GM03348 (cell line): ENCODE results near the gene LPO.

Experiments
- DNase-seq: peaks from one replicate; pipeline ENCODE4 v3.0.0; 2012; ENCODE audit warnings: low spot score

LPO gene

DNA sequence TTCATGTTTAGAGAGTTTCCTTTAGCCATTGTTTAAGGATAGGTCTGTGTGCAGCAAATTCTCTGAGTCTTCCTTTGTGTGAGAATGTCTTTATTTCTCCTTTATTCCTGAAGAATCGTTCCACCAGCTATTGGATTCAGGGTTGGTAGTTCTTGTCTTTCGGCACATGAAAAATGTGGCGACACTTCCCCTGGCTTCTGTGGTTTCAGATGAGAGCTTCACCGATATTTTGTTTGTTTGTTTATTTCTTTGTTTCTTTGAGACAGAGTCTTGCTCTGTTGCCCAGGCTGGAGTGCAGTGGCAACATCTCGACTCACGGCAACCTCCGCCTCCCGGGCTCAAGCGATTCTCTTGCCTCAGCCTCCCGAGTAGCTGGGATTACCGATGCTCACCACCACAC lies 23.8 kb downstream of the LPO start:
- DNase-seq: no peak

DNA sequence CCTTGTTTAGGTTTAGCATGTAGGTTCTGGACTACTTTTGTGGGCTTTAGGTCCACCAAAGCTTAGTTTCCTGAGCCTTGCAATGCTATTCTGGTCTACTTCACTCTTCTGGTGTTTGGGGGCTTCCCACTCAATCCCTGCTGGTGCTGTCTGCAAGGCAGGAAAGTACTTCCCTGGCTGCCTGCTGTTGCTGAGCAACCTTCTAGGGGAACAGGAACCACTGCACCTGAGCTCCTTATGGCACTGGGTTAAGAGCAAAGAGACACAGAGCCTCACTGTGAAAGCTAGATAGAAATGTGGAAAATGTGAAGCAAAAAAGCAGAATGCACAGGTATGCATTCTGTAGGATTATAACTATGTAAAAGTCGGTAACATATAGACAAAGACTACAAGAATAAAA lies 25.4 kb downstream of the LPO start:
- DNase-seq: no peak

DNA sequence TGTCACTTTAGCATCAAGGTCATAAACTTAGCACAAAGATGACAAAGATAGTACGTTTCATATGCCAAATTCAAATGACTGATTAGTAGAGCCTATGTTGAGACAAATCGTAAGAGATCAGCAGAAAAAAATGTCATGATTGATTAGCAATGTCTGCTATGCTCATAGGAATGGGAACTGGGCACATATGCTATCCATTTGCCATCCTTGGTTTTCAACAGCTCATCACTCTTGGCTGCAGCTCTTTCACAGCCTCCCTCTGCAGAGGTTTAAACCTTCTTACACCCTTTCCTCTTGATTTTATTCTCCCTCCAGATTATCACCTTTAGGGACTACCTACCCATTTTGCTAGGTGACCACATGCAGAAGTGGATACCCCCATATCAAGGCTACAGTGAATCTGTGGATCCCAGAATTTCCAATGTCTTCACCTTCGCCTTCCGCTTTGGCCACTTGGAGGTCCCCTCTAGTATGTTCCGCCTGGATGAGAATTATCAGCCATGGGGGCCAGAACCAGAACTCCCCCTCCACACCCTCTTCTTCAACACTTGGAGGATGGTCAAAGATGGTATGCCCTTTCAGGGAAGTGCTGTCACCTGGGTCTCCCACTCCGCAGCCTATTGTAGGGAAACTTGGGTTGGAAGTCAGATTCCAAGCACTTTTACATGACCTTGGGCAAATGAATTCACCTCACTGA lies 26.2 kb downstream of the LPO start:
- no peak for DNase-seq

DNA sequence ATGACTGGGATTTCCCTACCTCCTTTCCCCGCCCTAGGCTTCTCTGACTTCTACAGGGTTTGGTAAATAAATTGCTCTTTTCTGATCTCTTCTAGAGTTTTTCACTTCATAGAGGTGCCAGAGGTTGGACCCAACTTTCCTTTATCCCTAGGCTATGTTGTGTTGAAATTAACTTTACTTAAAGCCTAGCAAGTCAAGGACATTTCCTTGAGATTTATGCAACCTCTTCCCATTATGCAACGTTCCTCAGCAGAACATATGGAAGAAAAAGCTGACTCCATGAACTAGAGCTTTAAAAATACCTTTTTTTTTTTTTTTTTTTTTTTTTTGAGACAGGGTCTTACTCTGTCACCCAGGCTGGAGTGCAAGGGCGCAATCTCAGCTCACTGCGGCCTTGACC lies 26.9 kb downstream of the LPO start:
- no peak for DNase-seq

DNA sequence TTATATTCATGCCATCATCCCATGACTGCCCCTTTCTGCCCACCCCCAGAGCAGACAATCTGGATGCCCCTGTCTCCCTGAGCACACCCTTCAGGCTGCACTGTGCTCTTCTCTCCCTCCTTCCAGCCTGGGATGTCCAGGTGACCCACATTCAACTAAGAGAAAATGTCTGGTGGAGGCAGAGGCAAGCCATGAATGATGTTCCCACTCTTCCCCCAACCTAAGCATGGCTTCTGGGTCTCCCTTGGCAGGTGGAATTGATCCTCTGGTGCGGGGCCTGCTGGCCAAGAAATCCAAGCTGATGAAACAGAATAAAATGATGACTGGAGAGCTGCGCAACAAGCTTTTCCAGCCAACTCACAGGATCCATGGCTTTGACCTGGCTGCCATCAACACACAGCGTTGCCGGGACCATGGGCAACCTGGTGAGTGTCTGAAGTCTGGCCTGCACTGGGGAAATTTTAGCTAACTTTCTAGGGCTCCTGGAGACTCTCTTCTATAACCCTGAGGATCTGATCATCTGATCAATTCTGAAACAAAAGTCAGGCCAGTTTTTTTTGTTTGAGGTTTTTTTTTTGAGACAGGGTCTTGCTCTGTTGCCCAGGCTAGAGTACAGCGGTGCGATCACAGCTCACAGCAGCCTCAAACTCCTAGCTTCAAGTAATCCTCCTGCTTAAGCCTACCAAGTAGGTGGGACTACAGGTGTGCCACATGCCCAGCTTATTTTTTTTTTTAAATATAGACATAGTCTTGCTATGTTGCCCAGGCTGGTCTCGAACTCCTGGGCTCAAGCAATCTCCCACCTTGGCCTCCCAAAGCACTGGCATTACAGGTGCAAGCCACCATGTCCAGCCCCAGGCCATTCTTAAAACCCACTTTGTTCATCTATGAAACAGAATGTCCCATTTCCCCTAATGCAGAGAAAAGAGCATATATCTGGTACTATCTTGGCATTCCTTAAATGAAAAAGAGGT lies 27.8 kb downstream of the LPO start:
- DNase-seq: no peak

DNA sequence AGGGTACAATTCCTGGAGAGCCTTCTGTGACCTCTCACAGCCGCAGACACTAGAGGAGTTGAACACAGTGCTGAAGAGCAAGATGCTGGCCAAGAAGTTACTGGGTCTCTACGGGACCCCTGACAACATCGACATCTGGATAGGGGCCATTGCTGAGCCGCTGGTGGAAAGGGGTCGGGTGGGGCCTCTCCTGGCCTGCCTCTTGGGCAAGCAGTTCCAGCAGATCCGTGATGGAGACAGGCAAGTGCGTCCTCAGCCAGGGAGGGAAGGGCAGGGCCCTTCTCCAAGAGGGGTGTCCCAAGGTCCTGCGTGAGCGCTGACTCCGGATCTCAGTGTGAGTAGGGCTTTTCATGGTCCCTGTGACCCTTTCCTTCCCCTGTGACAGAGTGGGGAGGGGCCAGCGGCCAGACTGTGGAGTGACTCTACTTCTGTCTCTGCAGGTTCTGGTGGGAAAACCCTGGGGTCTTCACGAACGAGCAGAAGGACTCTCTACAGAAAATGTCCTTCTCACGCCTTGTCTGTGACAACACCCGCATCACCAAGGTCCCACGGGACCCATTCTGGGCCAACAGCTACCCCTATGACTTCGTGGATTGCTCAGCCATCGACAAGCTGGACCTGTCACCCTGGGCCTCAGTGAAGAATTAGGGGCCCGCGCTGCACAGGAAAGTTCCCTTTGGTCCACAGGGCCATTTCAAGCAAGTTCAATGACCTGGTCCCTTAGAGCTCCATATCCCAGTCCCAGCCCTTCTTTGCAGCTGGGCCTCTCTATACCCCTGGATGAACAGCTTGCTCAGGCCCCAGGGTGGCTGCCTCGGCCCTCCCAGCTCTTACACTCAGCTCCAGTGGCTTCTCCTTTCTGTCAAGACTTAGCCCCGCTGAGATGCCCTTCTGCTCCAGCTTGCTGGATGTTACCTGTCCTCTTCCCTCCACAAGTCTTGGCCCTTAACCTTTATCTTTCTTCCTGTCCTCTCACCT lies 29.3 kb downstream of the LPO start:
- DNase-seq: no peak

DNA sequence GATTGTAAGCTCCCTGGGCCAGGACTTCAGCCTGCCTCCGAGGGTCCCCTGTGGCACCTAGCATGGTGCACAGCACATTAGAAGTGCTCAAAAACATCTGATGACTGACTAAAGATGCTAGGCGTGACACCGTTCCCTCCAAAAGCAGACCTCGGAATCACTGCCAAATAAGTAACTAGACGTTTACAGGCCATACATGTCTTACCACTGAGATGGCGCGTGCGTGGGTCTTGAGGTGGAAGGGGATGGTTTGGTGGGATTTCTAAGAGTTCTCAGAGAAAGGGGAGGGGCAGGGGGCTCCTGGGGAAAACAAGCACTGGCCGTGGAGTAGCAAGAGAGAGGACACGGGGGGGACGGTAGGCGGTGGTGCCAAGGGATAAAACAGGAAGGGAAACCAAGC lies 29.9 kb downstream of the LPO start:
- no peak for DNase-seq

DNA sequence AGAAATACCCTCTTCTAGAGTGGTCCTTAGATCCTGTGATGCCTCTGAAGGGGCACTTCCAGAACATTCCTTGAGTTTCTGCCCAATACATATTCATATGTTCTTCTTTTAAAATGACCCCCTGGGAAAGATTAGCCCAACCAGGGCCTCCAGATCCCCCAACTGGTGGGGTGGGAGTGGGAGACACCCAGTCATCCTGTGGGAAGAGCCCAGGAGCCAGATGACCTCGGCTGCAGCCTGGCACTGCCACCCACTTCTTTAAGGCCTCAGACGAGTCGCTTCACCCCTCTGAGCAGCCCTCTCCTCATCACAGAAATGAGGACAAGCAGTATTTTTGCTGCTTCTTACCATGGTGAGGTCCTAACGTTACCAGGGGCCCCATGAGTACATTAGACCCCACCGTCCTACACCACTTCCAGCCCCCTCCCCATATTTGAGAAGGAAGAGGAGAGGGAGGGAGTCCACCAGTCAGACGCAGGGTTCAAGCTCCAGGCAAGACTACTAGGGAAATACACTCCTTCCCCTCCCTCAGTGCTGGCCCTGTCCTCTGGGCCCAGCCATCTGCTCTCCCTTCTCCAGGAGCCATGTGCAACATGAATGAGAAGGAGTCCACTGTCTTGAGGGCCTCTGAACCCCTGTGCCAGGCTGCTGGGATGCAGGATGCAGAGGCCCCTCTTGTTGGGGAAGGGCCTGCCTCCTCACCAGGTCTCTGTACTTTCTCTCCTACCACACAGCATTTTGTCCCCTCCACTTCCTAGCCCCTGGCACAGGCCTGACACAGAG lies 30.6 kb downstream of the LPO start:
- peak; percentile 3 for DNase-seq

DNA sequence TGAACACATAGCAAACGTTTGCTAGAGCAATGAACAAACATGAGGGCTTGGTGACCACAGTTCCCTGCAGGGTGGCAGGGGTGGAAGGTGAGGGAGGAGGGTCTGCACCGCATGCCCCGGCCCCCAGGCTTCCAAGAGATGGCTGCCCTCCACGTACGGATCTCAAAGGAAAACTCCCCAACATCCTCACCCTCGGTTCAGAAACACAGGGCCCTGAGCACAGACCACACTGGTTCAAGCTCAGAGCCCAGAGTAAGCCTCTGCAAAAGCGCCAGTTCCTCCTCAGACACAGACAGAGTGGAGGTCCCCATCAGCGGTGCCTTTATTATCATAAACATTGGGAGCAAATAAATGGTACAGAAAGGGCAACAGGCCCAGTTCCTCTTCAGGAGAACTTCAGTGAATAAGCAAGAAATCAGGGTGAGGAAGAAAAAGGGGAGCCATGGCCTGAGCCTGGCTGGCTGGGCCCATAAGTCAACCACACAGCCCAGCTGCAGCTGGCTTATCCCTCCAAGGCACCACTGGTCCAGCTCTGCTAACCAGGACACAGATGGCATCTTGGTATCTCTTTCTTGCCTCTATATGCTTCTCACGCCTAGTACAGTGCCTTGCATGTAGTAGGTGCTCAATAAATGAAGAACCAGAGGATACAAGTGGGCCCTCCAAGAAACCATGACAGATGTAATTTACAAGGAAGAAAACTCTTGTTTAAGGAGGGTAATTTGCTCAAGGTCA lies 31.3 kb downstream of the LPO start:
- DNase-seq: peak; percentile 5

DNA sequence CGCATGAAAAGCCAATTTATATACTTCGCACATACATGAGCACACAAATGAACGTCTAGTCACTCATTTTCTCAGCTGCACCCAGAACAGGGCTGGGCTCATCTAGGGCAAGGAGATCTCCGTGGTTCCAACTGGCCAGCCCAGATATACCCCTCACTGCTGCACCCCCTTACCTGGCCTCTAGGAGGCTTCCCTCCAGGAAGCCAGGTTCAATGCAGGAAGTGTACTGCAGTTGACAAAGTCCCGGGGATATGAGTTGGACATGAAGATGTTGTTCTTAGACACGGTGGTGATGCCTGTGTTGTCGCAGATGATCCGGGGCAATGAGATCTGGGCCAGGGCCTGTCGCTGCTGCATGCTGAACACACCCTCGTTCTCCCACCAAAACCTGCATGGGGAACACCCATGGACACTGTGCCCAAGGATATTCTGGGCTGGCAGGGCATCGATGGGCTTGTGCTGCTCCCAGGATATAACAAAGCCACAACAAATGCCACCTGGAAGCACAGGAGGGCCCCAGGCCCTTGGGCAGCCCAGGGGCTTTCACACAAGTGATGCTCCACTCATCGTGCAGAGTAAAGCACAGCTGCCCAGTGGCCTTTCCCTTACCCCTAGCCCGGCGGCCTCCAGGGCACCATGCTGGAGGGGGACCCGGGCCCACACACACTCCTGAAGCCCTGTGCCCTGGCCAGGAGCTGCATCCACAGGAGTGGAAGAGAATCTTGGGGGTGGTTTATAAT lies 32.3 kb downstream of the LPO start:
- no peak for DNase-seq

DNA sequence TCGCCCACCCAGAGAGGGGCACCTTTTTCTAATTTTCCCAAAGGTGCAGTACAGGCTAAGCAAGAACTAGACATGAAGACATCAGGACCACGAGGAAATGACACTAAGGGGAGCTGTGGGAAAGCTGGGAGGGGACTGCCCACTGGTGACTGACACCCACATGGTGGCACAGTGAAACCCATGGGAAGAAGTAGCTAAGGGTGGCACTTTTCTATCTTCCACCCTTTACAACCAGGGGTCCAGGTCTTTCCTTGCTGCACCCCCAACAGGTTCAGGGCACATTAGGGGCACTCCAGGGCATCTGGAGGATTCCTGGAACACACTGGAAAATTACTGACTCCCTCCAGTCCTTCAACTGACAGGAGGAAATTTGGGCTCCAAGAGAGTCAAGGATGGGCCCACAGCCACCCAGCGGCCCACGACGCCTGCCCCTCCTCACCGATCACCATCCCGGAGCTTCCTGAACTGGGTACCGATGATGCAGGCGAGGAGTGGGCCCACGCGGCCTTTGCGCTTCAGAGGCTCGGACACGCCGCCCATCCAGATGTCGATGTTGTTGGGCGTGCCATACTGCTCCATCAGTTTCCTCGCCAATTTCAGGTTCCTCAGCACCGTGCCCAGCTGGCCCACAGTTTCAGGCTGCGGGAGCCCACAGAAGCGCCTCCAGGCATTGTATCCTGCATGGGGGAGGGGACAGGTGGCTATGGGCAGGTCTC lies 33.0 kb downstream of the LPO start:
- DNase-seq: no peak

DNA sequence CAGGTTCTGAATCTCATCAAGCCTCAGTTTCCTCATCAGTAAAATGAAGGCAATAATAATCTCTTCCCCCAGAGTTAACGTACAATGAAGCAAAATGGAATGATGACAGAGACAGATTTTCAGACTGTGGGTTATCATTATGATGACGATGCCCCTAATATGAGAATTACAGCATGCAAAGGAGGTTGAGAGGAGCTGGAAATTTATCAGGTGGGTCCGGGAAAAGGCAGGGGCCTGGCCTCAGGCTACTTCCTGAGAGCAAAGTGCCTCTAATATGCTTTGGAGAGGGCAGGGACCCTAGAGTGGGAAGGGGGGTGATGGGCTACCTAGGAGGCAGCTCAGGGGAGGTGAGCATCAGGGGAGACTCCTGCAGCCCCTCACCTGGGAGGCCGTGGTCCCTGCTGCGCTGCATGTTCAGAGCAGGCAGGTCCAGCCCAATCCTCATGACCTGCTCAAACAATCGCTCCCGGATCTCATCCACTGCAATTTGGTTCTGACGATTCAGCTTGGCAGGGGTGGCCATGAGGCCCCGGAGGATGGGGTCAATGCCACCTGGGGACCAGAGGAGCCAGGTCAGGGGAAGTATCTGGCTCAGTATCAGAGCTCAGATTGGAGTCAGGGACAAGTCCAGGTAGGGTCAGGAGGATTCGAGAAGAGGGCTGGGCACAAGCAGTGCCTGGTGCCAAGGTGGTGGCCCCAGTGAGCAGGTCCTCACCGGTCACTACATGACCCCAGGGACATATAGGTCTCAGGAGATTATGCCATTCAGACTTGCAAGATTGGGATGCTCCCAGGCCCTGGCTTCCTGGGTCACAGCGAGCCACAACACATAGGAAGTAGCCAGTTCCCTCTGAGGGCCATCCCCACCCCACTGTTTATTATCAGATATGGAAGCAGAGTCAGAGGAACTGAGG lies 34.2 kb downstream of the LPO start:
- DNase-seq: no peak

DNA sequence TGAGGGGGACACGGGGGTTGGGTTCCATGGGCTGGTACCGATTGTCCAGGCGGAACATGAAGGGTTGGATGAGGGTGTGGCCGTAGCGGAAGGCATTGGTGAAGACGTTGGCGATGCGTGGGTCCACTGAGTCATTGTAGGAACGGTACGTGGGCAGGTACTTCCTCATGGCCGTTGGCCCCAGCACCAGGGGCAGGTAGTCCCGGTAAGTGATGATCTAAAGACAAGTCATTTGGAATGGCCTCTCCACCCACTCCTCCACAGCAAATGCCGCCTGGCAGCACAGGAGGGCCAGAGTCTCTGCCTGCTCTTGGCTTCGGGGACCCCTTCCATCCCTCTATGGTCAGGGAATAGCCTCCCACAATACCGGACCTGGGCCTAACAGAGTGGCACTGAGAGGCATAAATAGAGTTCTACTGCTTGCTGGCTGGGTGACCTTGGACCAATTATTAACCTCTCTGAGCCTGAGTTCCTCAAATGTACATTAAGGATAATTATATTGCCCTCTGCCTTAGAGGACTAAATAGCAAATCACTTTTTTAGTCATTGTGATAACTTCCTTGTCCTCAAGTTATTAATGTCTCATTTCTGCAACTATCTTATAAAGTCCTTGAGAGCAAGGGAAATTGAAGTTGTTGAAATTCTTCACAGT lies 35.2 kb downstream of the LPO start:
- no peak for DNase-seq

DNA sequence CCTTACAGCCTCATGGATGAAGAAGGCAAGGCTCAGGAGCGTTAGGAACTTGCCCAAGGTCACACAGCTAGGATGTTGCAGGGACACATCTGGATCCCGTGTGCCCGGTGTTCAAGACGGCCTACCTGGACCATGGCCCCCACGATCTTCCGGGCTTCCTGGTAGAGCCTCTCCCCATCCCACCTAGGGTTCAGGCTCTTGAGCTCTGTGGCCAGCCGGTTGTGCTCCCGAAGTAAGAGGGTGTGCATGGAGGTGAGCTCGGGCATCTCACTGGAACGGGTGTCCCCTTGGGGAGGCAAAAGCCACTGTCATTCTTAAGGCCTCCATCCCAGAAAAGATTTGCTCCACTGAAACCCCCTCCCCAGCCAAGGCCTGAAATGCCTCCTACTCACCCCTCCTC lies 37.0 kb downstream of the LPO start:
- DNase-seq: no peak

DNA sequence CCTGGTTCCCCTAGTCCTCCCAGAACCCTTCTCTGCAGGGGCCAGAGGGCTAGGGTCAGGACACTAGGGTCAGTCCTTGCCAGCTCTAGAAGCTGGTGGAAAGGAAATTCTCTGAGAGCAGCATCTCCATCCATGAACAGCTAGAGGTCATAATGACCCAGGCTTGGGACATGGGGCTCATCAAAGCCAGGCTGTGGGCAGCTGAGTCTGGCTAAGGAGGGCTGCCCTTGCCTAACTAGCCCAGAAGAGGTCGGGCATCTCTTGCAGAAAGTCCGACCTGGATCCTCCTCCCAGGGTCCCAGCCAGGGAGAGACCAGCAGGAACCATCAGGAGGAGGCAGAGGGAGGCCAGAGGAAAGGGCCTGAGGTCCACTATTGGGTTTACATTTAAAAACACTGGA lies 38.0 kb downstream of the LPO start:
- DNase-seq: no peak

DNA sequence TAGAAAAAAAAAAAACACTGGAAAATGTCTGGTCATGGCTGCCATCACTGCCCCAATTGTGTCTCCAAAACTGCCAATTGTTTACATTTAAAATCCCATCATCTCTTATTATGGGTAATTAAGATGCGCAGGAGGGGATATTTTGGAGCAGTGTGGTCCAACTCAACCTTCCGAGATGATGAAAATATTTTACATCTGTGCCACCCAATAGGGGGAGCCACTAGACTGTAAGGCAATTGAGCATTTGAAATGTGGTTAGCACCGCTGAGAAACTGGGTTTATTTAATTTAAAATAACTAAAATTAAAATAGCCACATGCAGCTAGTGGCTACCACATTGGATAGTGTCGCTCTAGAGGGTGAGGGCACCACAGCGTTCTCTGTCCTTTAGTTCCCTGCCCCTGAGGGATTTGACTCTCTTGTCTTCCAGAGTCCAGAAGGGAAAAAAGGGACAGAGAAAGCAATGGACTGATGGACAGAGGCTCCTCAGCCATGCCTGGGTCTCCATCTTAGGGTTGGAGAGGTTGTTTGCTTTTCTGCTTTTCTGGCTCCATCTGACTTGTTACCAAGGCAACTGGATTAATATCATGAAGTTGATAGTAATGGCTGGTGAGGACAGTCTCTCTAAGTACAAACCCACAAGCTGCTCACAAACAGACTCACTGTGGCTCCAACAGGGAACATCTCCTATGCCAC lies 38.9 kb downstream of the LPO start:
- no peak for DNase-seq
